ENCODE measurements around the gene TMOD2. TPM values are rescaled to one million over a fixed set of nuclear protein-coding genes. Genes with fewer than 3 reads are reported as not detected.

TMOD2 gene
- total RNA-seq, 1 experiment from 2014 or later: 5.7 TPM

GRCh38 chr15:51755790-51756189, 4.4 kb downstream of the TMOD2 start (continued):
- TF ChIP-seq SIN3A (IDR thresholded peaks at IDR 0.05; ENCODE audit: low read depth): no peak
- no peak for TF ChIP-seq EZH2phosphoT487 (IDR thresholded peaks at IDR 0.05; ENCODE audit: borderline replicate concordance)
- no peak for TF ChIP-seq TCF7L2 (IDR thresholded peaks at IDR 0.05; ENCODE audit: borderline replicate concordance, extremely low read depth, insufficient read depth, insufficient read length)

GRCh38 chr15:51756482-51756881, 5.1 kb downstream of the TMOD2 start:
- no TSS peak for BruUV-seq (replicated peaks)
- Histone ChIP-seq H3K9ac (ENCODE audit: low read length) (no peak overlapping the region), H3K9me2 (ENCODE audit: insufficient read depth) (no peaks in the 10 kb centered on the region), H2AFZ (ENCODE audit: low read depth, low read length, poor library complexity, severe bottlenecking) (no peak overlapping the region), H3K79me2 (ENCODE audit: insufficient read depth, low read length) (no peaks in the 10 kb centered on the region), H3K36me3 (ENCODE audit: control insufficient read depth in 1 of 2, insufficient read depth in 2 of 2, low read length in 2 of 2) (no peaks in the 10 kb centered on the region), H3K27ac (ENCODE audit: low read depth, low read length) (no peak overlapping the region), H3K4me2 (ENCODE audit: low read length) (no peak overlapping the region), H3K9me3 (ENCODE audit: control insufficient read depth in 1 of 2, insufficient read depth in 1 of 2, low read depth in 1 of 2, low read length in 2 of 2) (no peaks in the 10 kb centered on the region), H3K4me1 (ENCODE audit: control insufficient read depth in 1 of 2, insufficient read depth in 2 of 2, low read length in 2 of 2) (peaks cover 4 to 7% of the 10 kb centered on the region in 2 experiments; a peak in 3 of 4 replicates), H3K27me3 (ENCODE audit: insufficient read depth, low read length) (no peaks in the 10 kb centered on the region), H3K4me3 (replicated peaks in 1 of 2; ENCODE audit: low read depth in 1 of 2, low read length in 2 of 2) (no peak overlapping the region), H4K20me1 (ENCODE audit: insufficient read depth) (no peaks in the 10 kb centered on the region)
- ATAC-seq (no peak), DNase-seq (ENCODE audit: low read depth, low spot score) (no peak)
- TF ChIP-seq YY1 (IDR thresholded peaks at IDR 0.05; ENCODE audit: extremely low read depth, insufficient replicate concordance, low read depth, low read length) (no peak), FOSL1 (IDR thresholded peaks at IDR 0.05; ENCODE audit: low read depth) (no peak), SP1 (IDR thresholded peaks at IDR 0.05; ENCODE audit: low read depth) (no peak), ZNF274 (IDR thresholded peaks at IDR 0.05; ENCODE audit: low read depth, low read length) (no peak), EZH2 (IDR thresholded peaks at IDR 0.05) (no peak), POLR2AphosphoS5 (IDR thresholded peaks at IDR 0.05; ENCODE audit: low read depth, low read length) (no peak), ELF1 (IDR thresholded peaks at IDR 0.05; ENCODE audit: borderline replicate concordance, low read depth) (no peak), SRF (IDR thresholded peaks at IDR 0.05; ENCODE audit: low read depth) (no peak), POLR2A (IDR thresholded peaks at IDR 0.05; ENCODE audit: borderline replicate concordance, extremely low read depth, insufficient read depth, insufficient read length) (no peak), EZH2phosphoT487 (IDR thresholded peaks at IDR 0.05; ENCODE audit: borderline replicate concordance) (no peak)
- POLR2A ChIA-PET: no interaction called here
- CTCF ChIA-PET: interaction anchor here (1.3 kb wide), 1 partner anchor 20 kb away, joined by 4 read pairs; no protein-coding TSS in a partner anchor
- intact Hi-C loops (cut with micrococcal nuclease): no loop called here
- RAD21 ChIA-PET (ENCODE audit: low non-redundant PET in 1 of 2, low total read pairs in 2 of 2, uncharacterized antibody in 2 of 2, unreplicated experiment in 2 of 2): no interaction called here
